Astrocyte (in vitro differentiated cells and primary cell): ENCODE results near the gene PRKCD. TPM values are rescaled to one million over a fixed set of nuclear protein-coding genes. Genes with fewer than 3 reads are reported as not detected.

ENCODE experiments used
- DNase-seq: peaks from one replicate; pipeline ENCODE4 v3.0.0-alpha.2; 2010; ENCODE audit warnings: low read depth
- FAIRE-seq: peaks from 2 replicates; lab custom pipeline; 2011; peaks lifted over from hg19 to GRCh38; lab: Jason Lieb, UNC
- H2AFZ ChIP-seq: 2 replicates; pipeline ENCODE4 v1.6.0; 2012; ENCODE audit warnings: low read depth, low read length, inconsistent platforms
- H3K27ac ChIP-seq: 2 replicates; pipeline ENCODE4 v1.5.1; 2011; ENCODE audit warnings: low read depth, low read length, inconsistent platforms
- H3K27me3 ChIP-seq: 2 replicates; pipeline ENCODE4 v1.6.0; 2011; ENCODE audit warnings: low read length, inconsistent platforms; ENCODE audit not compliant: insufficient read depth
- H3K36me3 ChIP-seq: 2 replicates; pipeline ENCODE4 v1.5.1; 2011; ENCODE audit warnings: low read length, inconsistent platforms; ENCODE audit not compliant: insufficient read depth
- H3K4me1 ChIP-seq: 2 replicates; pipeline ENCODE4 v1.5.1; 2011; ENCODE audit warnings: low read length, inconsistent platforms; ENCODE audit not compliant: insufficient read depth
- H3K4me2 ChIP-seq: 2 replicates; pipeline ENCODE4 v1.6.0; 2012; ENCODE audit warnings: low read length, inconsistent platforms
- H3K4me3 ChIP-seq: 2 replicates; pipeline ENCODE4 v1.5.1; 2011; ENCODE audit warnings: low read depth, mild to moderate bottlenecking, low read length, inconsistent platforms; ENCODE audit not compliant: insufficient read depth
- H3K79me2 ChIP-seq: 2 replicates; pipeline ENCODE4 v1.6.0; 2012; ENCODE audit warnings: mild to moderate bottlenecking, low read length, inconsistent platforms; ENCODE audit not compliant: insufficient read depth
- H3K9ac ChIP-seq: 2 replicates; pipeline ENCODE4 v1.6.0; 2012; ENCODE audit warnings: mild to moderate bottlenecking, low read length, inconsistent platforms
- H3K9me3 ChIP-seq: 2 replicates; pipeline ENCODE4 v1.5.1; 2012; ENCODE audit warnings: low read depth, mild to moderate bottlenecking, low read length, inconsistent platforms; ENCODE audit not compliant: insufficient read depth
- H4K20me1 ChIP-seq: 2 replicates; pipeline ENCODE4 v1.6.0; 2012; ENCODE audit warnings: low read length, inconsistent platforms; ENCODE audit not compliant: insufficient read depth
- H3K27ac Mint-ChIP-seq: one replicate; pipeline ENCODE4 v1.8.0; 2021; ENCODE audit warnings: mild to moderate bottlenecking, mixed read lengths; ENCODE audit not compliant: unreplicated experiment
- H3K27me3 Mint-ChIP-seq: one replicate; pipeline ENCODE4 v1.8.0; 2021; ENCODE audit warnings: low read depth, mixed read lengths; ENCODE audit not compliant: unreplicated experiment
- H3K36me3 Mint-ChIP-seq: one replicate; pipeline ENCODE4 v1.8.0; 2021; ENCODE audit warnings: low read depth, mixed read lengths; ENCODE audit not compliant: unreplicated experiment
- H3K4me1 Mint-ChIP-seq: one replicate; pipeline ENCODE4 v1.8.0; 2021; ENCODE audit warnings: low read depth, mixed read lengths; ENCODE audit not compliant: unreplicated experiment
- H3K4me3 Mint-ChIP-seq: one replicate; pipeline ENCODE4 v1.8.0; 2021; ENCODE audit warnings: mild to moderate bottlenecking, moderate library complexity, mixed read lengths; ENCODE audit not compliant: unreplicated experiment
- H3K9me3 Mint-ChIP-seq: one replicate; pipeline ENCODE4 v1.8.0; 2021; ENCODE audit warnings: mild to moderate bottlenecking, mixed read lengths; ENCODE audit not compliant: unreplicated experiment
- CTCF ChIP-seq: IDR thresholded peaks from 2 replicates; pipeline ENCODE4 v1.5.1; 2011; ENCODE audit warnings: low read depth, mild to moderate bottlenecking, inconsistent platforms, low read length, moderate library complexity; ENCODE audit not compliant: insufficient read depth
- EZH2 ChIP-seq: IDR thresholded peaks from 2 replicates; pipeline ENCODE4 v1.6.1; 2012; ENCODE audit warnings: mild to moderate bottlenecking, low read length, inconsistent platforms; ENCODE audit not compliant: insufficient read depth
- total RNA-seq: library from RNA; stranded (reverse); gene quantifications from 2 replicates; pipeline ENCODE4 v1.2.1, GENCODE V29; 2021

The PRKCD gene
- total RNA-seq, 1 donor from 2014 or later = 25.4 TPM

GRCh38 chr3:53242155-53242554, 81.1 kb downstream of the PRKCD start:
- FAIRE-seq (no peak), DNase-seq (no peak)
- Histone ChIP-seq H4K20me1 (peaks cover 77% of the 10 kb centered on the region), H3K9ac (no peak overlapping the region), H3K4me1 (peaks cover 36% of the 10 kb centered on the region), H3K79me2 (peaks cover 80% of the 10 kb centered on the region), H2AFZ (no peak overlapping the region), H3K4me2 (no peak overlapping the region), H3K27ac (no peak overlapping the region), H3K36me3 (peaks cover 12% of the 10 kb centered on the region), H3K4me3 (no peak overlapping the region), H3K27me3 (no peaks in the 10 kb centered on the region), H3K9me3 (no peaks in the 10 kb centered on the region)
- H3K9me3 Mint-ChIP-seq = no peaks in the 10 kb centered on the region
- H3K4me1 Mint-ChIP-seq = peaks cover 27% of the 10 kb centered on the region
- peak overlapping the region; percentile 69 for H3K27ac Mint-ChIP-seq
- H3K4me3 Mint-ChIP-seq = no peak overlapping the region
- H3K27me3 Mint-ChIP-seq = no peaks in the 10 kb centered on the region
- TF ChIP-seq CTCF (no peak), EZH2 (no peak)
- H3K36me3 Mint-ChIP-seq = peaks cover 8% of the 10 kb centered on the region

Other genes starting within 250 kb of the PRKCD start
- 3.2 and 5.5 TPM in 2 replicates for gene SFMBT1, start 115.1 kb upstream of the PRKCD start, total RNA-seq
- 19.2 and 23.0 TPM in 2 replicates for gene RFT1, start 30.8 kb upstream of the PRKCD start, total RNA-seq
- gene TKT, start 94.8 kb downstream of the PRKCD start, total RNA-seq = 265 and 318 TPM in 2 replicates
- 24.9 and 25.0 TPM in 2 replicates for gene DCP1A, start 186.3 kb downstream of the PRKCD start, total RNA-seq